Esophagus squamous epithelium (tissue), 5 donors: ENCODE measurements around the gene TLCD3B. TPM values are rescaled to one million over a fixed set of nuclear protein-coding genes. Genes with fewer than 3 reads are reported as not detected.
A peak's percentile ranks its signal among the peaks of the same experiment; 100 is the strongest.

Experiments
- DNase-seq: peaks from one replicate; lab custom pipeline; 2025; lab: John Stamatoyannopoulos, UW
- H3K27ac ChIP-seq, 4 donors: fragments of 200-600 bp; sonication (generic); one replicate each; pipeline ENCODE4 v1.5.1; 2016 to 2019; ENCODE audit warnings: mild to moderate bottlenecking in 1 of 4
- H3K27me3 ChIP-seq, 4 donors: fragments of 200-600 bp; sonication (generic); 1 replicate in 3 of 4; 2 replicates in 1 of 4; pipeline versions ENCODE4 v1.5.1 to v1.6.0; 2017 to 2021; ENCODE audit warnings: antibody characterized with exemption in 1 of 4
- H3K36me3 ChIP-seq, 3 donors: fragments of 200-600 bp; sonication (generic); one replicate each; pipeline ENCODE4 v1.5.1; 2016 to 2019
- H3K4me1 ChIP-seq, 3 donors: fragments of 200-600 bp; sonication (generic); one replicate each; pipeline ENCODE4 v1.5.1; 2017 to 2019
- H3K4me3 ChIP-seq, 4 donors: fragments of 200-600 bp; sonication (generic); 1 replicate in 3 of 4; 2 replicates in 1 of 4; pipeline ENCODE4 v1.5.1; 2016 to 2019; ENCODE audit warnings: mild to moderate bottlenecking in 2 of 4, moderate library complexity in 1 of 4
- H3K9me3 ChIP-seq, 3 donors: fragments of 200-600 bp; sonication (generic); one replicate each; pipeline ENCODE4 v1.5.1; 2016 to 2019
- POLR2A ChIP-seq, 4 donors: fragments of 450-650 bp; IDR thresholded peaks; one replicate each; pipeline ENCODE4 v1.6.1; 2017; ENCODE audit warnings: antibody characterized with exemption in 4 of 4, mild to moderate bottlenecking in 4 of 4, moderate library complexity in 3 of 4
- WGBS, 2 donors: methylation state at CpG; one replicate each; pipeline ENCODE4 v1.1.5; 2018; 5-methylcytosine and 5-hydroxymethylcytosine counted together
- intact Hi-C: fragments of 100-400 bp; cut with DNase I; formaldehyde crosslinking; loops from one replicate; pipeline ENCODE4 v1.15.0; 2022
- total RNA-seq, 4 donors: library from RNA; depleted of rRNA; stranded (reverse); fragments of >200 nt; gene quantifications; one replicate each; pipeline ENCODE4 v1.1.0, GENCODE V29; 2016
- TF ChIP-seq, protein P1 (sequence below), 6 experiments: fragments of 450-650 bp in 4 of 6; fragments of 200-600 bp in 2 of 6; sonication (generic) in 2 of 6; IDR thresholded peaks; one replicate each; pipeline ENCODE4 v1.5.1; 2016 to 2019; ENCODE audit warnings: antibody characterized with exemption in 6 of 6, mild to moderate bottlenecking in 4 of 6, moderate library complexity in 4 of 6
- donor health status: DM: yes; HTN: yes; CAD: no.

The TLCD3B gene
- total RNA-seq, 4 donors from 2014 or later = not detected

GRCh38 chr16:30000735-30001631, 30.1 kb downstream of the TLCD3B start:
- 83 to 85% methylated on average over 6 to 14 of the region's 33 CpGs for WGBS, 2 donors
- intact Hi-C loops = no loop called here
- DNase-seq = no peak

GRCh38 chr16:29999605-30000004, 31.5 kb downstream of the TLCD3B start:
- intact Hi-C loops = no loop called here
- 88 to 90% methylated on average over 6 of the region's 6 CpGs for WGBS, 2 donors
- peaks cover 0 to 67% (median 10%) of the 10 kb centered on the region in 3 donors for H3K36me3 ChIP-seq
- H3K4me1 ChIP-seq = peaks cover 10 to 19% (median 14%) of the 10 kb centered on the region in 3 donors
- H3K27ac ChIP-seq = no peak overlapping the region
- H3K4me3 ChIP-seq = no peak overlapping the region
- TF ChIP-seq, protein P1, sequence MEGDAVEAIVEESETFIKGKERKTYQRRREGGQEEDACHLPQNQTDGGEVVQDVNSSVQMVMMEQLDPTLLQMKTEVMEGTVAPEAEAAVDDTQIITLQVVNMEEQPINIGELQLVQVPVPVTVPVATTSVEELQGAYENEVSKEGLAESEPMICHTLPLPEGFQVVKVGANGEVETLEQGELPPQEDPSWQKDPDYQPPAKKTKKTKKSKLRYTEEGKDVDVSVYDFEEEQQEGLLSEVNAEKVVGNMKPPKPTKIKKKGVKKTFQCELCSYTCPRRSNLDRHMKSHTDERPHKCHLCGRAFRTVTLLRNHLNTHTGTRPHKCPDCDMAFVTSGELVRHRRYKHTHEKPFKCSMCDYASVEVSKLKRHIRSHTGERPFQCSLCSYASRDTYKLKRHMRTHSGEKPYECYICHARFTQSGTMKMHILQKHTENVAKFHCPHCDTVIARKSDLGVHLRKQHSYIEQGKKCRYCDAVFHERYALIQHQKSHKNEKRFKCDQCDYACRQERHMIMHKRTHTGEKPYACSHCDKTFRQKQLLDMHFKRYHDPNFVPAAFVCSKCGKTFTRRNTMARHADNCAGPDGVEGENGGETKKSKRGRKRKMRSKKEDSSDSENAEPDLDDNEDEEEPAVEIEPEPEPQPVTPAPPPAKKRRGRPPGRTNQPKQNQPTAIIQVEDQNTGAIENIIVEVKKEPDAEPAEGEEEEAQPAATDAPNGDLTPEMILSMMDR (IDR thresholded peaks at IDR 0.05) = no peak
- no peak for TF ChIP-seq POLR2A (IDR thresholded peaks at IDR 0.05)
- H3K27me3 ChIP-seq = no peaks in the 10 kb centered on the region
- no peaks in the 10 kb centered on the region for H3K9me3 ChIP-seq
- no peak for DNase-seq

More at GRCh38 chr16:30000735-30001631, 30.1 kb downstream of the TLCD3B start:
- H3K4me3 ChIP-seq = no peak overlapping the region
- TF ChIP-seq POLR2A (IDR thresholded peaks at IDR 0.05) = no peak
- TF ChIP-seq, protein P1 (IDR thresholded peaks at IDR 0.05) = no peak
- H3K4me1 ChIP-seq = peaks cover 7 to 22% (median 8%) of the 10 kb centered on the region in 3 donors
- H3K27me3 ChIP-seq = no peaks in the 10 kb centered on the region
- no peaks in the 10 kb centered on the region for H3K9me3 ChIP-seq
- H3K36me3 ChIP-seq = peaks cover 0 to 67% (median 10%) of the 10 kb centered on the region in 3 donors
- no peak overlapping the region for H3K27ac ChIP-seq

DNA sequence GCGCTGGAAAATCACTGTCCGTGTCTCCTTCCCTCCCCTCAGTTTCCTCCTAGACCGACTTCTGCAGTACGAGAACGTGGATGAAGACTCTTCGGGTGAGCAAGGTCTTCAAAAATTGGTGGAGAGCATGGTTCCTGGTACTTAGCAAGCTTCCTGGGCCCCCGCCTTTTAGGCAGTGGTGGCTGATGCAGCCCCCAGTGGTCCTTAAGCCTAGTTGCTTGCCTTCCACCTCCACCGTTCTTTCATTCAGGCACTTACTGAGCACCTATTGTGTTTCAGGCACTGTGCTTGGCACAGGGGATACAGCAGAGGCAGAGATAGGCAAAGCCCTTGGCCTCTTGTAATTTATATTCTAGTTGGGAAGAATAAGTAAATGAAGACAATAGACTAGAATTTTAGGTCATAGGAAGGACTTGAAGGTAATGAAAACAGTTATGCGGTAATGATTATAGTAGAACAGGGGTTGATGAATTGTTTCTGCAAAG, 34.3 kb downstream of the TLCD3B start:
- H3K4me1 ChIP-seq = peaks cover 19 to 35% (median 20%) of the 10 kb centered on the region in 3 donors
- no peaks in the 10 kb centered on the region for H3K27me3 ChIP-seq
- intact Hi-C loops = no loop called here
- no peaks in the 10 kb centered on the region for H3K9me3 ChIP-seq
- no peak for DNase-seq
- peaks cover 0 to 66% (median 24%) of the 10 kb centered on the region in 3 donors for H3K36me3 ChIP-seq
- peak overlapping the region; percentile 58 to 96 (median 82) for H3K4me3 ChIP-seq
- H3K27ac ChIP-seq = peak overlapping the region; percentile 90 to 98 (median 96)
- no peak for TF ChIP-seq POLR2A (IDR thresholded peaks at IDR 0.05)
- WGBS, 2 donors = 21 to 36% methylated on average over 5 to 9 of the region's 9 CpGs

DNA sequence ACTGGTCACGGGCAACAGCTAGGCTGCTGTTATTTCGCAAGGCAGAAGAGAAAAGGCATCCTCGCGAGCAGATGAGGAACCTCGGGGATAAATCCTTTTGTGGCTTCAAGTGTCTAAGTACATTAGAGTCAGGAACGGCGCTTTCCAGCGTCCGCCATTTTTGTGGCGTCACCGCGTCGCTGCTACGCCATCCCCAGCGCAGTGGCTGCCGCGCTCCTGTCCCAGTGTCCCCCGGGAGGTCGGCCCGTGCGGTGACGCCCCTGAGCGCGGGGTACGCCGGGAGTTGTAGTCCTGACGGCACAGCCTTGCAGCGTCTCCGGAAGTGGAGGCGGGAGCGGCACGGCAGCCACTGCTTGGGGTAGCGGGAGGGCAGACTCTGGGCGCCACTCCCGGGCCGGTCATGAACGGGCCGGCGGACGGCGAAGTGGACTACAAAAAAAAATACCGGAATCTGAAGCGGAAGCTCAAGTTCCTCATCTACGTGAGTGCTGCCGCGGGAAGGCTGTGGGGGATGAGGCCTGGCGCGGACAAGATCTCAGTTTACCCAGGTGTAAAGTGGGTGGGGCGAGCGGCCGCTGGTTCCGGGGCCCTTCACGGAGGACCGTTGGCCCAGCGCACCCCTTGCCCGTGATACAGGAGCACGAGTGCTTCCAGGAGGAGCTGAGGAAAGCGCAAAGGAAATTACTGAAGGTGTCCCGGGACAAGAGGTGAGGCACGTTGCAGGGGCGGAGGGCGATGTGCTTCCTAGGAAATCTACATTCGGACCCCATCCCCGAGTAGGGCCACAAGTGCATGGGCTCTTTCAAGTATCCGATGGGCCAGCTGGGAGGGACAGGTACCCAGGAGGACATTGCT, 34.9 kb downstream of the TLCD3B start, which contains the start of gene INO80E:
Gene INO80E, plus strand, starts transcription at position 331 of the 855 bp plus-strand sequence. Its CDS starts 70 bp downstream, at position 401.
- peak within 1 kb of the TSS; percentile 58 to 96 (median 82) for H3K4me3 ChIP-seq
- H3K36me3 ChIP-seq = peaks cover 0 to 66% (median 28%) of the 10 kb centered on the region in 3 donors
- intact Hi-C loops = no loop called here
- DNase-seq = peak; percentile 83
- H3K27me3 ChIP-seq = no peaks in the 10 kb centered on the region
- H3K4me1 ChIP-seq = peaks cover 19 to 35% (median 20%) of the 10 kb centered on the region in 3 donors
- TF ChIP-seq POLR2A (IDR thresholded peaks at IDR 0.05) = peak in 2 of 4 donors; percentile 18 to 39
- TF ChIP-seq, protein P1 (IDR thresholded peaks at IDR 0.05) = peak in 1 of 6 experiments; percentile 24
- peak within 1 kb of the TSS; percentile 90 to 98 (median 96) for H3K27ac ChIP-seq
- 0 to 1% methylated on average over 27 to 37 of the region's 65 CpGs for WGBS, 2 donors
- H3K9me3 ChIP-seq = no peaks in the 10 kb centered on the region

GRCh38 chr16:29995324-29995910, 35.7 kb downstream of the TLCD3B start, which contains the start of gene HIRIP3:
Gene HIRIP3 (minus strand): TSS chr16:29995617. CDS start chr16:29995605, 12 bp downstream.
- DNase-seq = peak; percentile 63
- Histone ChIP-seq H3K27ac (peak within 1 kb of the TSS; percentile 90 to 98 (median 96)), H3K4me1 (peaks cover 19 to 35% (median 20%) of the 10 kb centered on the region in 3 donors), H3K27me3 (no peaks in the 10 kb centered on the region), H3K4me3 (peak within 1 kb of the TSS; percentile 58 to 96 (median 82)), H3K36me3 (peaks cover 5 to 66% (median 27%) of the 10 kb centered on the region in 3 donors), H3K9me3 (no peaks in the 10 kb centered on the region)
- TF ChIP-seq POLR2A (IDR thresholded peaks at IDR 0.05) = no peak
- TF ChIP-seq, protein P1 (IDR thresholded peaks at IDR 0.05) = no peak
- intact Hi-C loops = no loop called here
- 0% methylated on average over 1 of the region's 53 CpGs; no CpG with 5 or more reads in 1 of the 2 donors for WGBS, 2 donors
